Stimulated activated naive CD8-positive, alpha-beta T cell treated with anti-CD3 and anti-CD28 coated beads, Interleukin-15, amount 100 ng/mL, for 72 hours (primary cell): Measurements from ENCODE around the gene TMC6.
A peak's percentile ranks its signal among the peaks of the same experiment; 100 is the strongest.

Experiments
- ATAC-seq: fragments of 150-1000 bp; cut with Tn5 transposase; 2 replicates; pipeline ENCODE4 v1.10.0; 2021; ENCODE audit warnings: mild to moderate bottlenecking, moderate library complexity
- DNase-seq, 2 donors: peaks; one replicate each; pipeline ENCODE4 v3.0.0; 2021 to 2022
- H3K27ac Mint-ChIP-seq, 2 donors: one replicate each; pipeline ENCODE4 v1.8.0; 2022; ENCODE audit warnings: mild to moderate bottlenecking in 2 of 2, mixed read lengths in 2 of 2, moderate library complexity in 2 of 2
- H3K27me3 Mint-ChIP-seq: one replicate; pipeline ENCODE4 v1.8.0; 2022; ENCODE audit warnings: mixed read lengths
- H3K4me1 Mint-ChIP-seq: one replicate; pipeline ENCODE4 v1.8.0; 2022; ENCODE audit warnings: mild to moderate bottlenecking, mixed read lengths
- H3K4me3 Mint-ChIP-seq, 2 donors: one replicate each; pipeline ENCODE4 v1.8.0; 2022; ENCODE audit warnings: mild to moderate bottlenecking in 2 of 2, mixed read lengths in 2 of 2, moderate library complexity in 1 of 2
- H3K9me3 Mint-ChIP-seq, 2 donors: one replicate each; pipeline ENCODE4 v1.8.0; 2022; ENCODE audit warnings: mixed read lengths in 2 of 2

TMC6 gene

DNA sequence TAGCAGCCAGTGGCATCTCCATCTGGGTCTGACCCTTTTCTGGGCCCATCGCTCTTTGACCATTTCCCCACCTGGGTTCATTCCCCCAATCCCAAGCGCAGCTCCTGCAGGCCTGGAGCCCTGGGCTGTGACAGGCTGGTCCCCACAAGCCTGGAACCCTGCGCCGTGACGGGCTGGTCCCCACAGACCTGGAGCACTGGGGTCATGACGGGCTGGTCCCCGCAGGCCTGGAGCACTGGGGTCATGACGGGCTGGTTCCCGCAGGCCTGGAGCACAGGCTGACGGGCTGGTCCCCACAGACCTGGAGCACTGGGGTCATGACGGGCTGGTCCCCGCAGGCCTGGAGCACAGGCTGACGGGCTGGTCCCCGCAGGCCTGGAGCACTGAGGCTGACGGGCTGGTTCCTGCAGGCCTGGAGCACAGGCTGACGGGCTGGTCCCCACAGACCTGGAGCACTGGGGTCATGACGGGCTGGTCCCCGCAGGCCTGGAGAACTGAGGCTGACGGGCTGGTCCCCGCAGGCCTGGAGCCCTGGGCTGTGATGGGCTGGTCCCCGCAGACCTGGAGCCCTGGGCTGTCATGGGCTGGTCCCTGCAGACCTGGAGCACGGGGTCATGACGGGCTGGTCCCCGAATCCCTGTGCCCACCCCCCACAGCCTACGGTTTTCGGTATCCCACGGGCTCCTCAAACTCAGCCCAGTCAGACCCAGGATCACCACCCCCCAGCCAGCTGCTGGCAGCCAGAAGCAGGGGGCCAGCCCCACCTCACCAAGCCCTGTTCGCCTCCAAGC is 16.6 kb downstream of the TMC6 start:
- no peak overlapping the region for H3K4me3 Mint-ChIP-seq
- DNase-seq: no peak
- H3K27ac Mint-ChIP-seq: peak overlapping the region in 1 of 2 donors; percentile 37
- ATAC-seq: no peak
- peaks cover 66% of the 10 kb centered on the region for H3K4me1 Mint-ChIP-seq
- no peaks in the 10 kb centered on the region for H3K27me3 Mint-ChIP-seq
- no peaks in the 10 kb centered on the region for H3K9me3 Mint-ChIP-seq

DNA sequence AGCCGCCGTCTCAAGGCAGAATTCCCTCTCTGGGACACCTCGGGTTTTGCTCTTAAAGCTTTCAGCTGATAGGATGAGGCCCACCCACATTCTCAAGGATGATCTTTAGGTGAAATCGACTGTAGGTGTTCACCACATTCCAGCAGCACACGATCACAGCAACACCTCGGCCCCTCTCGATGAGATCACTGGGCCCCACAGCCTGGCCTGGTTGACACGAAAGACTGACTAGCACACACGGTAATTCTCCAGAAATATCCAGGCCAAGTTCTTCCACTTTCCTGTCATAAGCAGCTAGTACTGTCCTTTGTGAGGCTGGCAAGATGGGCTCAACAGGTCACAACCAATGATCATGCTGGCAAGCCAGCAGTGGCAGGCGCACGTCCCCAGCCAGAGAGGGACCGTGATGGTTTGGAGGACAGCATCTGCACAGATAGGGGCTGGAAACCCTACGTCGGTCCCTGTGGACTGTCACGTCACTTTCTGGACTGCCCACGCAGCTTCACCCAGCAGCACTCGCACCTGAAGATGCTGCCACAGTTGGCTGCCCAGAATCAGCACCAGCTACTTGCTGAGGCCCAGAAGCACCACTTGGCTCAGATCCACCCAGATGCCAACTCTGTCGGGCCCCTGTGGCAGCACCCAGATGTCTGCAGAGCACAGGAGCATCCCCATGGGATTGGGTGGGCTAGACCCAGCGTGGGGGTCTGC is 17.4 kb downstream of the TMC6 start:
- Mint-ChIP-seq H3K9me3 (no peaks in the 10 kb centered on the region), H3K4me3 (no peak overlapping the region), H3K27me3 (no peaks in the 10 kb centered on the region), H3K4me1 (peaks cover 65% of the 10 kb centered on the region), H3K27ac (peak overlapping the region in 1 of 2 donors; percentile 6)
- DNase-seq (no peak), ATAC-seq (no peak)

DNA sequence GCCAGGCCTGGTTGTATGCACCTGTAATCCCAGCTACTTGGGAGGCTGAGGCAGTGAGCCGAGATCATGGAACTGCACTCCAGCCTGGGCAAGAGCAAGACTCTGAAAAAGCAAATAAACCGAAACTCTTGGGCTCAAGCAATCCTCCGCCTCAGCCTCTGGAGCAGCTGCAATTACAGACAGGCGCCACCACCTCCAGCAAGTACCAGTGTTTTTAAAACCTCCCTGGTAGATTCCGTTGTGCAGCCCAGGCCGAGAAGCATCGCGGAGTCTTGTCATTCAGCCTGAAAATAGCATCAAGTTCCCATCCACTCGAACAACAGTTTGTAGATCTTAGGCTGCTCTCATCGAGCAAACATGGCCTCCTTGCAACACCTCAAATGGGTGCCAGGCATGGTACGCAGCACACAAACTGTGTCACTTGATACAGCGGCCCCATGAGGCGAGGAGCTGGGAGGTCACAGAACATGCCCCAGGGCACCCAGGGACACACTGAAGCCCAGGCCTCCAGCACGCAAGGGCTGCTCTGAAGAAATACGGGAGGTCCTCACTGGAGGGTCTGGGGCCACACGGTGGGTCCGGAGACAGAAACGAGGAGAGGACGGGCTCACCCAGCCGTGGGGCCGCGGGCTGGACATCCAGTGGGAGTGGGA is 18.1 kb downstream of the TMC6 start:
- Mint-ChIP-seq H3K27ac (peak overlapping the region; percentile 76 to 92), H3K9me3 (no peaks in the 10 kb centered on the region), H3K4me3 (no peak overlapping the region), H3K4me1 (peaks cover 65% of the 10 kb centered on the region), H3K27me3 (no peaks in the 10 kb centered on the region)
- no peak for ATAC-seq
- DNase-seq: no peak

DNA sequence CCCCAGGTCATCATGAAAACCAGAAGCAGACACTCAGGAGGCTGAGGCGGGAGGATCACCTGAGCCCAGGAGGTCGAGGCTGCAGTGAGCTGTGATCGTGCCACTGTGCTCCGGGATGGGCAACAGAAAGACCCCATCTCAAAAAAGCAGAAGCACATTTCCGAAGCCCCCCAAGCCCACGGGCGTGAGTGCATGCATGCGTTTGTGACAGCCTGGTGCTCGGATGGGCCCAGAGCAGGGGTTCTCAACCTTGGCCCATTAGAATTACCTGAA is 19.1 kb downstream of the TMC6 start:
- DNase-seq (no peak), ATAC-seq (no peak)
- Mint-ChIP-seq H3K9me3 (no peaks in the 10 kb centered on the region), H3K4me3 (no peak overlapping the region), H3K27ac (no peak overlapping the region), H3K27me3 (no peaks in the 10 kb centered on the region), H3K4me1 (peaks cover 57% of the 10 kb centered on the region)

DNA sequence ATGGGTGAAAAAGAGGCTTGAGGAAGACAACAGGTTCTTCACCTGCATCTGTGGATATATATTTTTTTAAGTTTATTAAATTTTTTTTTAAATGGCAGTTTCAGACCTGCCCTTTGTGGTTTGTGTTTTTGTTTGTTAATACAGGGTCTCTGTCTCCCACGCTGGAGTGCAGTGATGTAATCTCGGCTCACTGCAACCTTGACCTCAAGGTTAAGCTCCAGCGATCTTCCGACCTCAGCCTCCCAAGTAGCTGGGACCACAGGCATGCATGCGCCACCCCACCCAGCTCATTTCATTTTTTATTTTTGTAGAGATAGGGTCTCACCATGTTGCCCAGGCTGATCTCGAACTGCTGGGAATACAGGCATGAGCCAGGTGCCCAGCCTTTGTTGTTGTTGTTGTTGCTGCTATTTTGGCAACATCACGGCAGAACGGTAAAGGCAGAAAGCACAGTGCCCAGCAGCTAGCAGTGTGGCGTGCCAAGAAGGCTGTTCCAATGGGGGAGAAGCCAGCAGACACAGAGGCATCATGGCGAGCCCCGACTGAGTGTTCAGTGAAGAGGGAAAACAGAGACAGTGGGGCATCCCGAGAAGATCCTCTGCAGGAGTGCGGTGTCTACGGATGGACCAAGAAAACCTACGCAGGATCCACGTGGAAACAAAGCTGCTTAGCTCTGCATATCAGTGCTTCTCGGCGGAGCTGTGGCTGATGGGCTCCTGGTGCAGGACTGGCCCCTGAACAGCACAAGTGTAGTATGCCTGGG is 19.6 kb downstream of the TMC6 start:
- H3K4me3 Mint-ChIP-seq: no peak overlapping the region

DNA sequence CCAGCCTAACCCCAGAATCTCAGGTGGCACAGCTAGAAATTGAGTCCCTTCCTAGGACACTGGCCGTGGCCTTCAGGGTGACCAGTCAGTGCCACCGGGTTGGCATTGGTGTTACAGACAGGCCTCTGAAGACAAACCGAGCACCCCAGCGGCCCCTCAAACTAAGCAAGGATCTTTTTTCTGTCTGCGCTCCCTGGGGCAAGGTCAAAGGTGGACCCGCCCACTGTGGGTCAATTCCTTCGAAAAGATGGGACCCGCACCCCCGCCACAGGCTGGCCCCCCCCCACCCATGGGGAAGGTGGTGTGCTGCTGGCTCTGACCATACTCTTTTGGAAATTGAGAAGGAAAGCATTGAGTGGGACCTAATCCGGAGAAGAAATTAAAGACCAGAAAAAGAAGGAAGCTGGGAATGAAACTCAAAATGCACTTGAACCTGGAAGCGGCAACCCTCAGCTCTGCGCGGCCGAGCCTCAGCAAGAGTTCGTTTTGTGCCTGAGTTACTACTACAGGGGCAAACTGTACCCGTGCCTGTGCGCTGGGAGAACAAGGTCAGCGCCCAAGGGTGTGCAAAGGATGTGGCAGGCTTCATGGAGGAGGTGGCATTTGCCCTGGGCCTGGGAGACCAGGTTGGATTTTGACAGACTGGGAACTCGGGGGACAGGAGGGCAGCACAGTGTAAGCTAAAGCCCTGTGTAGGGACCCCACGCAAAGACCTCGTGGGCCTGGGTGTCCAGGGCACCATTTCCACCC is 20.4 kb downstream of the TMC6 start:
- DNase-seq (no peak), ATAC-seq (no peak)
- peak overlapping the region; percentile 57 to 82 for H3K27ac Mint-ChIP-seq
- H3K27me3 Mint-ChIP-seq: no peaks in the 10 kb centered on the region
- H3K9me3 Mint-ChIP-seq: no peaks in the 10 kb centered on the region
- H3K4me1 Mint-ChIP-seq: peaks cover 44% of the 10 kb centered on the region
- no peak overlapping the region for H3K4me3 Mint-ChIP-seq

More for the DNA sequence above, 19.6 kb downstream of the TMC6 start:
- Mint-ChIP-seq H3K9me3 (no peaks in the 10 kb centered on the region), H3K27me3 (no peaks in the 10 kb centered on the region), H3K4me1 (peaks cover 52% of the 10 kb centered on the region), H3K27ac (peak overlapping the region; percentile 57 to 82)
- ATAC-seq (no peak), DNase-seq (no peak)

DNA sequence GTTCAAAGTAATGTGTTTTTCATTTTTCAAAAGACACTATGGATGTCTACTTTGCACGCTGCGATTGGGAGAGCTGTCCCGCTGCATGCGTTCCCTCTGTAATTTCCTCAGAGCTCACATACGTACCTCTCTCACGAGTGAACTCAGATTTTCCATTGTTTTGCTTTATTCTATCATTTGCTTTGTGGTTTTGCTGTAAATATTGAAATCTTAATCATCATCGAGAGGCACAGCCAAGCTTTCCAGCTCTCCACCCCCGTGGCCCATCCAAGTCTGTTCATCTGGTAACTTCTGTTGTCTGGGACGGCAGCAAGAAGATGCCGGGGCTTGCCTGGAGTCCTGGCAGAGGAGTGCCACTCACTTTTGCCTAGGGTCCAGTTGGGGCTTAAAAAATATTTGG is 21.1 kb downstream of the TMC6 start:
- no peaks in the 10 kb centered on the region for H3K27me3 Mint-ChIP-seq
- H3K9me3 Mint-ChIP-seq: no peaks in the 10 kb centered on the region
- H3K27ac Mint-ChIP-seq: peak overlapping the region; percentile 7 to 8
- H3K4me1 Mint-ChIP-seq: peaks cover 37% of the 10 kb centered on the region
- peak overlapping the region in 1 of 2 donors; percentile 3 for H3K4me3 Mint-ChIP-seq
- ATAC-seq: no peak
- DNase-seq: no peak

DNA sequence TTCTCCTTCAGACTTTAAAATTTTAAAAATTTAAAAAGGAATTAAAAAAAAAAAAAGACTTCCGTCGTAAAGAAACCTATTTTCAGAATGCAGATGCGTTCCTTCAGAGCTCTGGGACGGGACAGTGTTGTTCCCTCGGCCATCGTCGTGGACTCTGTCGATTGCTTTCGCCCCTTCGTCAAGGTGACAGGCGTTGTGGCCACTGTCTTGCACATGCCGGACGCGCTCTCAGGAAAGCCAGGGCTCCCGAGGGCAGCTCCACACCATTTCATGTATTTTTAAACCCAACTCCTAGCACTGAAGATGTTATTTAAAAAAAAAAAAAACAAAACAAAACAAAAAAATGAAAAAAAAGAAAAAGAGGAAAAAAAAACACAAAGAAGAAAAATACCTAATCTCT is 22.3 kb downstream of the TMC6 start:
- no peak overlapping the region for H3K4me3 Mint-ChIP-seq
- ATAC-seq: no peak
- no peak for DNase-seq
- H3K9me3 Mint-ChIP-seq: no peaks in the 10 kb centered on the region
- H3K27ac Mint-ChIP-seq: no peak overlapping the region
- no peaks in the 10 kb centered on the region for H3K27me3 Mint-ChIP-seq
- H3K4me1 Mint-ChIP-seq: peaks cover 32% of the 10 kb centered on the region

DNA sequence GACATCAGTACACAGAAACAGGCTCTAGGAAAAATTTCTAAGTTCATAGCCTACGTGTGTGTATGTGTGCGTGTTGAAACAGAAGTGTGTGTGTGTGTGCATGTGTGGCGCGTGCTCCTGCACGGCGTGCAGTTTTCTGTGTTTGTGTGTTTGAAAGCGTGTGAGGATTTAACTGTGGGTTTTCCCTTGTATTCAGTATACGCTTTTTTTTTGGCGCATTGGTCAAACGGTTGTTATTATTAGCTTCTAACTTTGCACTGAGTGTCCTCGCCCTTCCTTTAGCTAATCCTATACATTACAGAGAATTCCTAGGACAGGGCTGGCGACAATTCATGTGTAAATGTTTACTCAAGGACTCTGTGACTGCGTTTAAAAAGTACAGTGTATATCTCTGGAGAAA is 23.0 kb downstream of the TMC6 start:
- Mint-ChIP-seq H3K9me3 (no peaks in the 10 kb centered on the region), H3K27me3 (no peaks in the 10 kb centered on the region), H3K4me3 (no peak overlapping the region), H3K4me1 (peaks cover 26% of the 10 kb centered on the region), H3K27ac (no peak overlapping the region)
- DNase-seq: no peak
- ATAC-seq: no peak

DNA sequence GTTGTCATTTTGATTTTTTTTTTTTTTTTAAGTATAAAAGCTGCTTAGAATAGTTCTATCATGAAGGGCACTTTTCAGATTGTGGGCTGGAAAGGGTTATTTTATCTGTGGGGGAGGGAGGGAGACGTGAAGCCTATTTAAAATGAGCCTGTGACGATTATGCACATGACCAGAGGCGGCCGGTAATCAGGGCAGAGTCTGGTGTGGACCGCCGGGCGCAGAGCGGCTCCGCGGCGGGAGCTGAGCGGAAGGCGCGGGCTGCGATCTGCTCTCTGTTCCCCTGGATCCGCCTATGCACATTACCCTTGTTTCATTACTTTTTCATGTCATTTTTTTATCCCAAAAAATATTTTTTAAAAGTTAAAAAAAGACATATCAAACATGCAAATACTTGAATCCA is 23.5 kb downstream of the TMC6 start:
- H3K27ac Mint-ChIP-seq: no peak overlapping the region
- H3K27me3 Mint-ChIP-seq: no peaks in the 10 kb centered on the region
- no peak overlapping the region for H3K4me3 Mint-ChIP-seq
- peaks cover 24% of the 10 kb centered on the region for H3K4me1 Mint-ChIP-seq
- ATAC-seq: no peak
- no peak for DNase-seq
- no peaks in the 10 kb centered on the region for H3K9me3 Mint-ChIP-seq

DNA sequence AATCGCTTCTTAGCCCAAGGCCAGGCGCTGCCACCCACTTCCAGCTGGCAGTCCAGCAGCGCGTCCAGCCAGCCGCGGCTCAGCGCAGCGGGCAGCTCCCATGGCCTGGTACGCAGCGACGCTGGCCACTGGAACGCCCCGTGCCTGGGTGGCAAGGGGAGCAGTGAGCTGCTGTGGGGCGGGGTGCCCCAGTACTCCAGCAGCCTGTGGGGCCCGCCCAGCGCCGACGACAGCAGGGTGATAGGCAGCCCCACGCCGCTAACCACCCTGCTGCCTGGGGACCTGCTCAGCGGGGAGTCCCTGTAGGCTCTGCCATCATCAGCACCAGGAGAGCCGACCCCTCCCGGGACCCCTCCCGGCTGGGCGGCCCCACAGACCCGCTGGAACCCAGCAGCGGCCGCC is 24.0 kb downstream of the TMC6 start:
- no peak for ATAC-seq
- DNase-seq: no peak
- Mint-ChIP-seq H3K9me3 (no peaks in the 10 kb centered on the region), H3K27ac (no peak overlapping the region), H3K27me3 (no peaks in the 10 kb centered on the region), H3K4me3 (no peak overlapping the region), H3K4me1 (peaks cover 24% of the 10 kb centered on the region)

DNA sequence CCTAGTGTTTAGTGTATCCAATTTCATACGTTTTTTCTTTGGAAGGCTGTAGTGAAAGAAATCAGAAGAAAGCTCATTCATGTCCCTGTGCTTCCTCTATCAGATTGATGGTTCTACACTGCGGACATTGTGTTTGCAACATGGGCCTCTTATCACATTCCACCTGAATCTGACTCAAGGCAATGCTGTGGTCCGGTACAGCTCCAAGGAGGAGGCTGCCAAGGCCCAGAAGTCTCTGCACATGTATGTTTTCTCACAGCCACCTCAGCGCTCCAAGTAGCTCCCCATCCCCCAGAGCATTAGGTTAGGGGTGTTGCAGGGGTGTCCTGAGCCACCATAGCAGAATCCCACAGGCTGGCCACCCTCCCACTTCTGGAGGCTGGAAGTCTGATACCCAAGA is 25.2 kb downstream of the TMC6 start:
- Mint-ChIP-seq H3K4me3 (no peak overlapping the region), H3K9me3 (no peaks in the 10 kb centered on the region), H3K27ac (peak overlapping the region in 1 of 2 donors; percentile 57), H3K27me3 (no peaks in the 10 kb centered on the region), H3K4me1 (peaks cover 16% of the 10 kb centered on the region)
- DNase-seq (no peak), ATAC-seq (no peak)

DNA sequence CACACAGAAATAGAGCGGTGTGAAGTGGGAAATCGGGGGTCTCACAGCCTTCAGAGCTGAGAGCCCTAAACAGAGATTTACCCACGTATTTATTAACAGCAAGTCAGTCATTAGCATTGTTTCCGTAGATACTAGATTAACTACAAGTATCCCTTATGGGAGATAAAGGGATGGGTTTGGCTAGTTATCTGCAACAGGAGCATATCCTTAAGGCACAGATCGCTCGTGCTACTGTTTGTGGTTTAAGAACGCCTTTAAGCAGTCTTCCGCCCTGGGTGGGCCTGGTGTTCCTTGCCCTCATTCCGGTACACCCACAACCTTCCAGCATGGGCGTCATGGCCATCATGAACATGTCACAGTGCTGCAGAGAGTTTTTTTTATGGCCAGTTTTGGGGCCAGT is 27.0 kb downstream of the TMC6 start:
- ATAC-seq: no peak
- Mint-ChIP-seq H3K4me3 (no peak overlapping the region), H3K27me3 (no peaks in the 10 kb centered on the region), H3K27ac (peak overlapping the region in 1 of 2 donors; percentile 23), H3K4me1 (no peaks in the 10 kb centered on the region), H3K9me3 (no peaks in the 10 kb centered on the region)
- DNase-seq: no peak

DNA sequence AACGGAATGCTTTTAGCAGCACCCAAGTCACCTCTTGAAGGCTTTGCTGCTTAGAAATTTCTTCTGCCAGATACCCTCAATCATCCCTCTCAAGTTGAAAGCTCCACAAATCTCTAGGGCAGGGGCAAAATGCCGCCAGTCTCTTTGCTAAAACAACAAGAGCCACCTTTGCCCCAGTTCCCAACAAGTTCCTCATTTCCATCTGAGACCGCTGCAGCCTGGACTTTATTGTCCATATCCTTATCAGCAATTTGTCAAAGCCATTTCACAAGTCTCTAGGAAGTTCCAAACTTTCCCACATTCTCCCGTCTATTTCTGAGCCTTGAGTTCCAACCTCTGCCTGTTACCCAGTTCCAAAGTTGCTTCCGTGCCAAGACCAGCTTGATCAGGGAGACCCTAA is 27.4 kb downstream of the TMC6 start:
- Mint-ChIP-seq H3K4me3 (no peak overlapping the region), H3K4me1 (no peaks in the 10 kb centered on the region), H3K27ac (no peak overlapping the region), H3K27me3 (no peaks in the 10 kb centered on the region), H3K9me3 (no peaks in the 10 kb centered on the region)
- DNase-seq: no peak
- ATAC-seq: no peak

DNA sequence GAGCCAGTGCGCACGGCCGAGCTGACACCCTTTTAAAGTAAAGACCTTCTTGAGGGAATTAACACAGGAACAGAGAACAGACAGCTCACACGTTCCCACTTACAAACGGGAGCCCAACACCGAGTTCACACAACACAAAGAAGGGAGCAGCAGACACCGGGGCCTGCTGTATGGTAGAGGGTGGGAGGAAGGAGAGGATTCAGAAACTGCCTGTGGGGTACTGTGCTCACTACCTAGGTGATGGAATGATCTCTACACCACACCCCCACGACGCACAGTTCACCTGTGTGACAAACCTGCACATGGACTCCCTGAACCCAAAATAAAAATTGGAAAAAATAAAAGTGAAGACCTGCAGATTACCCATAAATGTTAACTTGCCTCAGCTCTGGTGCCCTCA is 32.5 kb downstream of the TMC6 start:
- H3K4me1 Mint-ChIP-seq: no peaks in the 10 kb centered on the region
- no peak for ATAC-seq
- H3K9me3 Mint-ChIP-seq: no peaks in the 10 kb centered on the region
- DNase-seq: no peak
- peak overlapping the region in 1 of 2 donors; percentile 96 for H3K27ac Mint-ChIP-seq
- H3K4me3 Mint-ChIP-seq: no peak overlapping the region
- H3K27me3 Mint-ChIP-seq: no peaks in the 10 kb centered on the region
